Esophagus squamous epithelium (tissue), 4 donors: ENCODE data around the gene EXOSC3.

ENCODE experiments used
- CTCF ChIP-seq, 6 experiments: fragments of 450-650 bp in 4 of 6; fragments of 200-600 bp in 2 of 6; sonication (generic) in 2 of 6; IDR thresholded peaks; one replicate each; pipeline ENCODE4 v1.5.1; 2016 to 2019; ENCODE audit warnings: antibody characterized with exemption in 6 of 6, mild to moderate bottlenecking in 4 of 6, moderate library complexity in 4 of 6
- POLR2A ChIP-seq, 4 donors: fragments of 450-650 bp; IDR thresholded peaks; one replicate each; pipeline ENCODE4 v1.6.1; 2017; ENCODE audit warnings: antibody characterized with exemption in 4 of 4, mild to moderate bottlenecking in 4 of 4, moderate library complexity in 3 of 4

- TF ChIP-seq CTCF (IDR thresholded peaks at IDR 0.05) = no peak
- TF ChIP-seq POLR2A (IDR thresholded peaks at IDR 0.05) = no peak
Observed at GRCh38 chr9:37796232-37796631, 11.4 kb upstream of the EXOSC3 start.
